Astrocyte of the cerebellum (primary cell): ENCODE results near the gene VPS33A.
A peak's percentile ranks its signal among the peaks of the same experiment; 100 is the strongest.

Experiments used
- DNase-seq: peaks from one replicate; pipeline ENCODE4 v3.0.0-alpha.2; 2011; ENCODE audit warnings: low read depth
- H3K4me3 ChIP-seq: 2 replicates; pipeline ENCODE4 v1.5.1; 2011; ENCODE audit warnings: mild to moderate bottlenecking, low read depth, low read length, moderate library complexity
- in situ Hi-C: cut with HindIII; loops from 2 replicates; pipeline ENCODE4 v1.10.0; 2017; ENCODE audit warnings: low sequenced_read_pairs
- TF ChIP-seq, protein P1 (sequence below): IDR thresholded peaks from 2 replicates; pipeline ENCODE4 v1.5.1; 2012; ENCODE audit warnings: low read length, low read depth, moderate library complexity, mild to moderate bottlenecking; ENCODE audit errors: missing control alignments

Gene VPS33A

DNA sequence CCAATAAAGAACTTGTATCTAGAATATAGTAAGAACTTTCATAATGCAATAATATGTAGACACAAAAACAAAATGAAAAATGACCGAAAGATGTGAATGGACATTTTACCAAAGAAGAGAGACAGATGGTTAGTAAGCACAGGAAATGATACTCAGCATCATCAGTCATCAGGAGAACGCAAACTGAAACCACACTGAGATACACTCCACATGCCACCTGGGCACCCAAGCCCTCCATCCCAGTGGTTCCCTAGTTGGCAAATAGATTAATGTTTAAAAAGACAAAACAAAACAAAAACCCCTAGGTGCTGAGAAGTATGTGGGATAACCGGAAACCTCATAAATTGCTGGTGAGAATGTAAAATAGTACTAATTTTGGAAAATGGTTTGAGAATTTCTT lies 26.8 kb upstream of the VPS33A start:
- TF ChIP-seq, protein P1, sequence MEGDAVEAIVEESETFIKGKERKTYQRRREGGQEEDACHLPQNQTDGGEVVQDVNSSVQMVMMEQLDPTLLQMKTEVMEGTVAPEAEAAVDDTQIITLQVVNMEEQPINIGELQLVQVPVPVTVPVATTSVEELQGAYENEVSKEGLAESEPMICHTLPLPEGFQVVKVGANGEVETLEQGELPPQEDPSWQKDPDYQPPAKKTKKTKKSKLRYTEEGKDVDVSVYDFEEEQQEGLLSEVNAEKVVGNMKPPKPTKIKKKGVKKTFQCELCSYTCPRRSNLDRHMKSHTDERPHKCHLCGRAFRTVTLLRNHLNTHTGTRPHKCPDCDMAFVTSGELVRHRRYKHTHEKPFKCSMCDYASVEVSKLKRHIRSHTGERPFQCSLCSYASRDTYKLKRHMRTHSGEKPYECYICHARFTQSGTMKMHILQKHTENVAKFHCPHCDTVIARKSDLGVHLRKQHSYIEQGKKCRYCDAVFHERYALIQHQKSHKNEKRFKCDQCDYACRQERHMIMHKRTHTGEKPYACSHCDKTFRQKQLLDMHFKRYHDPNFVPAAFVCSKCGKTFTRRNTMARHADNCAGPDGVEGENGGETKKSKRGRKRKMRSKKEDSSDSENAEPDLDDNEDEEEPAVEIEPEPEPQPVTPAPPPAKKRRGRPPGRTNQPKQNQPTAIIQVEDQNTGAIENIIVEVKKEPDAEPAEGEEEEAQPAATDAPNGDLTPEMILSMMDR = no peak
- in situ Hi-C loops = no loop called here
- H3K4me3 ChIP-seq = no peak overlapping the region
- no peak for DNase-seq

DNA sequence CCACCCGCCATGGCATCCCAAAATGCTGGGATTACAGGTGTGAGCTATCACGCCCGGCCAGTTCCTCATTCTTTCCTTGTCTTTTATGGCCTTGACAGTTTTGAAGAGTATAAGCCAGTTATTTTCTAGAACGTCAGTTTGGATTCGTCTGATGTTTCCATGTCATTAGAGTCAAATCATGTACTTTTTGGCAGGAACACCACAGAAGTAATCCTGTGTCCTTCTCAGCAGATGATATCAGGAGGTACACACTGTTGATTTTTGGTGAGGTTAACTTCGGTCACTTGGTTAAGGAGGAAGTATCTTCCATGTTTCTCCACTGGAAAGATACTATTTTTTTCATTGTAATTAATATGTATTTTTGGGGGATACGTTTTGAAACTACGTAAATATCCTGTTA lies 25.1 kb upstream of the VPS33A start:
- DNase-seq = no peak
- in situ Hi-C loops = no loop called here
- no peak overlapping the region for H3K4me3 ChIP-seq
- TF ChIP-seq, protein P1 = no peak

DNA sequence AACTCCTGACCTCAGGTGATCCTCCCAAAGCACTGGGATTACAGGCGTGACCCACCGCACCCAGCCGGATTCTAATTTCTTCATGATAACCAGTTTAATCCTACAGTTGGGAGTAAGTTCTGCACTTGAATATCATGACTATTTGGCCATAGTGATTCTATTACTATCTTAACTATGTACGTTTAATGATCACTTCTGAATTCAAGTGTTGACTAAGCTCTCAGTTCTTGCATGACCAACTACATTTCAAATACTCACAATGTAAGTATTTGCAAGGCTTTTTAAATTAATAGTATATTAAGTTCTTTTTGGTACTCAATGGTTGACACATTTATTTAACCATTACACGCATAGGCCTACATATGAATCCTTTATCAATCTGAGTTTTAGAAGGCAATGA lies 17.4 kb upstream of the VPS33A start:
- DNase-seq = no peak
- in situ Hi-C loops = loop anchor here (5.0 kb wide), 1 partner anchor 39 kb away; no protein-coding TSS in a partner anchor
- TF ChIP-seq, protein P1 = no peak
- no peak overlapping the region for H3K4me3 ChIP-seq

DNA sequence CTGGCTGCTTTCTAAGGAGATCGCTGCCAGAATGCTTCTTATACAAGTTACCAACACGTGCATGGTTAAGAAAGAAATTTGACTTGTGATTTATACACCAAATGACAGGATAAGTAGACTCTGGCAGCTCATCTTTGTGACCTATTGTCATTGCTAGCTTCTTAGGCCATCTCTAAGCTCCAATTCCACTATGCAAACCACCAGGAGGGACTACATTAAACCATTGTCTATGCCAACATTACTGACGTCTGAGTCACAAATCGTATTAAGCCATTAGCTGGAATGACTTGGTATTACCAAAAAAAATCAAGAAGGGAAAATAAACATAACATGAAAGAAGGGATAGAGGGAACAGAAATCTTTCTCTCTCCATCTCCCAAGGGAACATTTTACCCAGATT lies 15.8 kb upstream of the VPS33A start:
- H3K4me3 ChIP-seq = no peak overlapping the region
- in situ Hi-C loops = loop anchor here (5.0 kb wide), 1 partner anchor 40 kb away; no protein-coding TSS in a partner anchor
- TF ChIP-seq, protein P1 = no peak
- peak; percentile 61 for DNase-seq

DNA sequence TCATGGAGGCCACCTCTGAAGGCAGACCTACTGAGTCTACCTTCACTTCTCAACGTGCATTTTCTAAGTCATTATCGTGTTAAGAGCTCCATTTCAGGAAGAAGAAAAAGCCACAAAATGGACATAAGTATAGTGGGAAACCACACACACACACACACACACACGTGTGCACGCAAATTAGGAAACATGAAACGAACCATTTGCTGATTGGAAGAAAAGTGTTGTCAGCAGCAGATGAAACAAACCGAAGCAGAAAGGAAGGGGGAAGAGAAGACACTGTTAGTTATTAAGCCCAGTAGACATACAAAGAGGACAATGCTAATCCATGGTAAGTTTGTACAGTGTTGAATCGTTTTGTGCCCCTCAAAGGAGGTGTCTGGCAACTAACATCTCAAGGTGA lies 9.9 kb upstream of the VPS33A start:
- no peak for DNase-seq
- in situ Hi-C loops = no loop called here

DNA sequence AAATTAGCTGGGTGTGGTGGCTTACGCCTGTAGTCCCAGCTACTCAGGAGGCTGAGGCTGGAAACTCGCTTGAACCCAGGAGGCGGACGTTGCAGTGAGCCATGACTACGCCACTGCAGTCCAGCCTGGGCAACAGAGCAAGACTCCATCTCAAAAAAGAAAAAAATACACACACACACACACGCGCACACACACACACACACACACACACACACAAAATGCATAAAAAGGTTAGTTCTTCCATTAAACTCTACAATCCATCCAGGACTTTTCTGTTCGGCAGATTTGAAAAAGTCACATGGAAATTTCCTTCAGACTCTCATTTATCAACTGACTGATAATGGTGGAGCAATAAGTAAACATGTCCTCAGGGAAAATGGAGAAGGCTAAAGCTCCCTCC lies 9.2 kb upstream of the VPS33A start:
- DNase-seq = no peak
- TF ChIP-seq, protein P1 = no peak
- in situ Hi-C loops = no loop called here
- no peak overlapping the region for H3K4me3 ChIP-seq

More for the DNA sequence above, 9.9 kb upstream of the VPS33A start:
- H3K4me3 ChIP-seq = no peak overlapping the region
- TF ChIP-seq, protein P1 = no peak

DNA sequence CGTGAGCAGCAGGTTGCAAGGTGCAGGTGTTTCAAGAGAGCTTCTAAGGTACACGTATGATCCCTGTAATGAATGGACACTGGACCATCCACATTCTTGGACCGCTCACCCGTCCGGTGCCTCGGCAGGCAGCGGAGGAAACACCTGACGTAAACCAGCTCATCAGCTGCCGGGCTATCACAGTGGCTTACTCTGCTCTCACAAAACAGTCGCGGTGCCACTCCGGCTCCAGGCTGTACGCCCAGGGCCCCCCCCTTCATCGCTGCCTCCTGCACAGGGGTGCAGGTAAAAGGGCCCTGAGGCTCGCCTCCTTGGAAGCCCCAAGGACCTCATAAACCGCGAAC lies 436 bp downstream of the VPS33A start:
- TF ChIP-seq, protein P1 = no peak
- H3K4me3 ChIP-seq = peak overlapping the region; percentile 98
- in situ Hi-C loops = no loop called here
- DNase-seq = no peak
